Activated CD4-positive, CD25-positive, alpha-beta regulatory T cell treated with anti-CD3 and anti-CD28 coated beads, Interleukin-2, amount 50 U/mL, for 72 hours (primary cell): Measurements from ENCODE around the gene PRKCD.

ENCODE experiments used
- DNase-seq: peaks from one replicate; pipeline ENCODE4 v3.0.0; 2021

PRKCD gene

GRCh38 chr3:53193466-53194209 is 32.6 kb downstream of the PRKCD start:
- no peak for DNase-seq

GRCh38 chr3:53194210-53195065 is 33.4 kb downstream of the PRKCD start:
- DNase-seq, result no peak

GRCh38 chr3:53195066-53195450 is 34.0 kb downstream of the PRKCD start:
- DNase-seq, result no peak

- peak; percentile 72 for DNase-seq
These were observed 34.9 kb downstream of the PRKCD start for GRCh38 chr3:53195602-53196574.

GRCh38 chr3:53196575-53197407 is 35.8 kb downstream of the PRKCD start:
- DNase-seq, result no peak

GRCh38 chr3:53198256-53198977 is 37.4 kb downstream of the PRKCD start:
- no peak for DNase-seq

GRCh38 chr3:53198996-53199395 is 38.0 kb downstream of the PRKCD start:
- no peak for DNase-seq

GRCh38 chr3:53199834-53200233 is 38.8 kb downstream of the PRKCD start:
- DNase-seq, result no peak

- DNase-seq, result no peak
These were observed 39.8 kb downstream of the PRKCD start for GRCh38 chr3:53200501-53201498.

GRCh38 chr3:53202331-53203015 is 41.5 kb downstream of the PRKCD start:
- no peak for DNase-seq

- DNase-seq, result no peak
These were observed 51.0 kb downstream of the PRKCD start for GRCh38 chr3:53211706-53212702.

- DNase-seq, result no peak
These were observed 52.3 kb downstream of the PRKCD start for GRCh38 chr3:53213276-53213675.

- no peak for DNase-seq
These were observed 54.8 kb downstream of the PRKCD start for GRCh38 chr3:53215816-53216215.

GRCh38 chr3:53216723-53217122 is 55.7 kb downstream of the PRKCD start:
- DNase-seq, result no peak

GRCh38 chr3:53217175-53217574 is 56.2 kb downstream of the PRKCD start:
- DNase-seq, result no peak

GRCh38 chr3:53218131-53218530 is 57.1 kb downstream of the PRKCD start:
- no peak for DNase-seq

GRCh38 chr3:53219895-53220483 is 59.0 kb downstream of the PRKCD start:
- peak; percentile 84 for DNase-seq

GRCh38 chr3:53221345-53221744 is 60.3 kb downstream of the PRKCD start:
- DNase-seq, result no peak
